Thyroid gland (tissue), 4 donors: ENCODE results near the gene CDK5RAP3.

Source experiments
- CTCF ChIP-seq, 6 experiments: fragments of 200-600 bp in 3 of 6; fragments of 450-650 bp in 3 of 6; sonication (generic) in 3 of 6; IDR thresholded peaks; one replicate each; pipeline ENCODE4 v1.5.1; 2016 to 2019; ENCODE audit warnings: antibody characterized with exemption in 6 of 6, mild to moderate bottlenecking in 2 of 6, inconsistent platforms in 1 of 6, moderate library complexity in 1 of 6
- POLR2A ChIP-seq, 2 donors: fragments of 450-650 bp; IDR thresholded peaks; one replicate each; pipeline ENCODE4 v1.6.1; 2017; ENCODE audit warnings: antibody characterized with exemption in 2 of 2, mild to moderate bottlenecking in 2 of 2, moderate library complexity in 1 of 2

DNA sequence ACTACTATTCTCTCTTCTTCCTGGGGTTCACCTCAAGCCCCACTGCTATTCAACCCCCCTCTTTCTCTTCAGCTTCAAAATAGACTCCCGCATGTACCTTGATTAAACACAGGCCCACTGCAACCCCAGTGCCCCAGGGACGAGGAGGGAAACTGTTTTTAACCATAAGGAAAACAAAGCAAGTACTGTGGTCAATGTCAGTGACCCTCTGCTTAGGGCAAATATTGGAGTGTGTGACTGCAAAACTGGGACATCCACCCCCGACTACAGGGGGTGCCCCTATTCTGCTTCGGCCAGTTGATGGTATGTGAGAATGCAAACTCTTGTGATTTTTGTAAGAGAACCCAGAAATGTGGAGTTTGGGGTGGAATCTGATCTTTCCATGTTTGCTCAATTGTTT is 39.1 kb upstream of the CDK5RAP3 start:
- TF ChIP-seq CTCF (IDR thresholded peaks at IDR 0.05) (no peak), POLR2A (IDR thresholded peaks at IDR 0.05) (no peak)
